Gastrocnemius medialis (tissue), 4 donors: ENCODE results near the gene CSPG4. TPM values are rescaled to one million over a fixed set of nuclear protein-coding genes. Genes with fewer than 3 reads are reported as not detected.
A peak's percentile ranks its signal among the peaks of the same experiment; 100 is the strongest.

Experiments
- ATAC-seq, 2 donors: fragments of 150-250 bp; one replicate each; pipeline ENCODE4 v1.9.1; 2016
- DNase-seq, 2 donors: peaks; one replicate each; pipeline ENCODE4 v3.0.0-alpha.2; 2019
- H3K27ac ChIP-seq, 4 donors: fragments of 200-600 bp; sonication (generic); 1 replicate in 1 of 4; 2 replicates in 3 of 4; pipeline ENCODE4 v1.5.1; 2016 to 2018; ENCODE audit warnings: mild to moderate bottlenecking in 2 of 4, moderate library complexity in 1 of 4
- H3K27me3 ChIP-seq, 3 donors: fragments of 200-600 bp; sonication (generic) in 2 of 3; 1 replicate in 1 of 3; 2 replicates in 2 of 3; pipeline versions ENCODE4 v1.5.1 to v1.6.0; 2016 to 2019; ENCODE audit warnings: mild to moderate bottlenecking in 1 of 3, moderate library complexity in 1 of 3
- H3K36me3 ChIP-seq, 2 donors: fragments of 200-600 bp; sonication (generic) in 1 of 2; one replicate each; pipeline ENCODE4 v1.5.1; 2017 to 2018
- H3K4me1 ChIP-seq, 2 donors: fragments of 200-600 bp; sonication (generic) in 1 of 2; one replicate each; pipeline ENCODE4 v1.5.1; 2016 to 2017; ENCODE audit warnings: mild to moderate bottlenecking in 2 of 2
- H3K4me3 ChIP-seq, 4 donors: fragments of 200-600 bp; sonication (generic) in 3 of 4; 1 replicate in 1 of 4; 2 replicates in 3 of 4; pipeline ENCODE4 v1.5.1; 2016 to 2019; ENCODE audit warnings: mild to moderate bottlenecking in 2 of 4
- H3K9me3 ChIP-seq, 3 donors: fragments of 200-600 bp; sonication (generic) in 2 of 3; 1 replicate in 1 of 3; 2 replicates in 2 of 3; pipeline ENCODE4 v1.5.1; 2016 to 2019
- CTCF ChIP-seq, 5 experiments: fragments of 450-650 bp in 3 of 5; fragments of 200-600 bp in 2 of 5; sonication (generic) in 2 of 5; IDR thresholded peaks in 4 of 5; conservative IDR thresholded peaks in 1 of 5; 1 replicate in 4 of 5; 2 replicates in 1 of 5; pipeline ENCODE4 v1.5.1; 2016 to 2019; ENCODE audit warnings: antibody characterized with exemption in 5 of 5, mild to moderate bottlenecking in 3 of 5, moderate library complexity in 3 of 5
- POLR2A ChIP-seq, 2 donors: fragments of 450-650 bp; IDR thresholded peaks; one replicate each; pipeline ENCODE4 v1.6.1; 2017; ENCODE audit warnings: antibody characterized with exemption in 2 of 2, mild to moderate bottlenecking in 2 of 2, moderate library complexity in 2 of 2
- in situ Hi-C, 4 donors: fragments of 200-750 bp; cut with MboI; loops; one replicate each; pipeline versions ENCODE4 v1.15.0 to v1.8.0; 2017; ENCODE audit warnings: low sequenced_read_pairs in 4 of 4
- intact Hi-C: fragments of 100-400 bp; cut with DNase I; formaldehyde crosslinking; loops from one replicate; pipeline ENCODE4 v1.15.1; 2023; ENCODE audit warnings: low total_unique reads
- total RNA-seq, 4 donors: library from RNA; depleted of rRNA; stranded (reverse); fragments of >200 nt; gene quantifications; one replicate each; pipeline versions ENCODE4 v1.1.0 to v1.2.3, GENCODE V29; 2016

Gene CSPG4
- total RNA-seq, 4 donors from 2014 or later: 38.2 to 145 (median 88.5) TPM

GRCh38 chr15:75727851-75728715 is 15.4 kb upstream of the CSPG4 start:
- in situ Hi-C loops: no loop called here
- DNase-seq: peak in 1 of 2 donors; percentile 27
- TF ChIP-seq CTCF (IDR thresholded peaks at IDR 0.05 in 4 of 5, conservative IDR thresholded peaks at IDR 0.05 in 1 of 5) (peak in 3 of 5 experiments; percentile 31 to 58 (median 52)), POLR2A (IDR thresholded peaks at IDR 0.05) (no peak)

GRCh38 chr15:75727031-75727531 is 14.4 kb upstream of the CSPG4 start:
- Histone ChIP-seq H3K4me3 (no peak overlapping the region), H3K36me3 (no peaks in the 10 kb centered on the region), H3K9me3 (no peaks in the 10 kb centered on the region), H3K4me1 (no peaks in the 10 kb centered on the region), H3K27me3 (no peaks in the 10 kb centered on the region), H3K27ac (no peak overlapping the region)
- peak in 1 of 2 donors; percentile 11 for DNase-seq
- intact Hi-C loops: no loop called here
- no peak for ATAC-seq
- TF ChIP-seq POLR2A (IDR thresholded peaks at IDR 0.05) (no peak), CTCF (IDR thresholded peaks at IDR 0.05 in 4 of 5, conservative IDR thresholded peaks at IDR 0.05 in 1 of 5) (no peak)
- in situ Hi-C loops: no loop called here

More at GRCh38 chr15:75727851-75728715, 15.4 kb upstream of the CSPG4 start:
- intact Hi-C loops: loop anchor here (1.0 kb wide), 1 partner anchor 74 kb away; no protein-coding TSS in a partner anchor
- peak in 1 of 2 donors; percentile 34 for ATAC-seq
- Histone ChIP-seq H3K4me1 (no peaks in the 10 kb centered on the region), H3K4me3 (no peak overlapping the region), H3K36me3 (no peaks in the 10 kb centered on the region), H3K27me3 (no peaks in the 10 kb centered on the region), H3K9me3 (no peaks in the 10 kb centered on the region), H3K27ac (no peak overlapping the region)

- no peaks in the 10 kb centered on the region for H3K4me1 ChIP-seq
- no peak for ATAC-seq
- TF ChIP-seq POLR2A (IDR thresholded peaks at IDR 0.05) (no peak), CTCF (IDR thresholded peaks at IDR 0.05 in 4 of 5, conservative IDR thresholded peaks at IDR 0.05 in 1 of 5) (no peak)
- no peak overlapping the region for H3K4me3 ChIP-seq
- H3K27me3 ChIP-seq: no peaks in the 10 kb centered on the region
- peak in 1 of 2 donors; percentile 5 for DNase-seq
- H3K27ac ChIP-seq: no peak overlapping the region
- in situ Hi-C loops (no loop called here), intact Hi-C loops (no loop called here)
- H3K36me3 ChIP-seq: no peaks in the 10 kb centered on the region
- no peaks in the 10 kb centered on the region for H3K9me3 ChIP-seq
Observed at GRCh38 chr15:75725719-75726607, 13.3 kb upstream of the CSPG4 start.

GRCh38 chr15:75725006-75725718 is 12.5 kb upstream of the CSPG4 start:
- H3K9me3 ChIP-seq: no peaks in the 10 kb centered on the region
- ATAC-seq (no peak), DNase-seq (peak in 1 of 2 donors; percentile 7)
- no peaks in the 10 kb centered on the region for H3K36me3 ChIP-seq
- TF ChIP-seq POLR2A (IDR thresholded peaks at IDR 0.05) (no peak), CTCF (IDR thresholded peaks at IDR 0.05 in 4 of 5, conservative IDR thresholded peaks at IDR 0.05 in 1 of 5) (no peak)
- H3K27ac ChIP-seq: no peak overlapping the region
- in situ Hi-C loops (no loop called here), intact Hi-C loops (no loop called here)
- no peak overlapping the region for H3K4me3 ChIP-seq
- no peaks in the 10 kb centered on the region for H3K4me1 ChIP-seq
- H3K27me3 ChIP-seq: no peaks in the 10 kb centered on the region
